Keratinocyte (primary cell): ENCODE measurements around the gene CCL22. TPM values are rescaled to one million over a fixed set of nuclear protein-coding genes. Genes with fewer than 3 reads are reported as not detected.

Experiments
- DNase-seq: peaks from one replicate; pipeline ENCODE4 v3.0.0-alpha.2; 2011; ENCODE audit warnings: low read depth, missing footprints, low spot score
- FAIRE-seq: peaks from 2 replicates; lab custom pipeline; 2011; peaks lifted over from hg19 to GRCh38; lab: Jason Lieb, UNC
- H2AFZ ChIP-seq: 2 replicates; pipeline ENCODE4 v1.6.0; 2012; ENCODE audit warnings: low read length, control low read depth, inconsistent platforms; ENCODE audit not compliant: control insufficient read depth
- H3K27ac ChIP-seq: 2 replicates; pipeline ENCODE4 v1.5.1; 2011; ENCODE audit warnings: low read length; ENCODE audit not compliant: control insufficient read depth, insufficient read depth
- H3K27me3 ChIP-seq: 3 replicates; pipeline ENCODE4 v1.6.0; 2011; ENCODE audit warnings: low read length; ENCODE audit not compliant: control insufficient read depth, insufficient read depth; ENCODE audit errors: extremely low read depth
- H3K36me3 ChIP-seq, 2 experiments: 2 replicates in 1 of 2; 3 replicates in 1 of 2; pipeline ENCODE4 v1.5.1; 2011; ENCODE audit warnings: low read length in 2 of 2, mild to moderate bottlenecking in 1 of 2; ENCODE audit not compliant: control insufficient read depth in 2 of 2, insufficient read depth in 2 of 2; ENCODE audit errors: extremely low read depth in 1 of 2
- H3K4me1 ChIP-seq: 3 replicates; pipeline ENCODE4 v1.5.1; 2011; ENCODE audit warnings: low read length; ENCODE audit not compliant: control insufficient read depth, insufficient read depth; ENCODE audit errors: extremely low read depth
- H3K4me2 ChIP-seq: 3 replicates; pipeline ENCODE4 v1.6.0; 2011; ENCODE audit warnings: low read depth, low read length; ENCODE audit not compliant: control insufficient read depth, insufficient read depth; ENCODE audit errors: extremely low read depth
- H3K4me3 ChIP-seq, 3 experiments: fragments of 200-600 bp in 1 of 3; sonication (generic) in 1 of 3; 2 replicates in 2 of 3; 3 replicates in 1 of 3; pipeline ENCODE4 v1.5.1; 2011 to 2016; ENCODE audit warnings: low read length in 3 of 3, mild to moderate bottlenecking in 3 of 3, control low read depth in 2 of 3, inconsistent platforms in 1 of 3, low read depth in 1 of 3, mixed read lengths in 1 of 3, mixed run types in 1 of 3, moderate library complexity in 1 of 3; ENCODE audit not compliant: control insufficient read depth in 2 of 3, insufficient read depth in 2 of 3; ENCODE audit errors: extremely low read depth in 1 of 3
- H3K79me2 ChIP-seq: 2 replicates; pipeline ENCODE4 v1.6.0; 2012; ENCODE audit warnings: low read length; ENCODE audit not compliant: control insufficient read depth, insufficient read depth
- H3K9ac ChIP-seq: 3 replicates; pipeline ENCODE4 v1.6.0; 2011; ENCODE audit warnings: low read length; ENCODE audit not compliant: control insufficient read depth, insufficient read depth; ENCODE audit errors: extremely low read depth
- H3K9me1 ChIP-seq: 3 replicates; pipeline ENCODE4 v1.6.0; 2011; ENCODE audit warnings: low read length; ENCODE audit not compliant: control insufficient read depth, insufficient read depth; ENCODE audit errors: extremely low read depth
- H3K9me3 ChIP-seq: 2 replicates; pipeline ENCODE4 v1.5.1; 2012; ENCODE audit warnings: low read depth, low read length; ENCODE audit not compliant: control insufficient read depth
- H4K20me1 ChIP-seq: 3 replicates; pipeline ENCODE4 v1.6.0; 2011; ENCODE audit warnings: low read length; ENCODE audit not compliant: control insufficient read depth, insufficient read depth; ENCODE audit errors: extremely low read depth
- EZH2 ChIP-seq: IDR thresholded peaks from one replicate; pipeline ENCODE4 v1.6.1; 2012; ENCODE audit warnings: inconsistent platforms, mild to moderate bottlenecking, low read length, moderate library complexity
- dilution Hi-C: fragments of 300-500 bp; cut with MboI; formaldehyde crosslinking; loops from one replicate; pipeline ENCODE4 v1.7.0; 2020; ENCODE audit warnings: low sequenced_read_pairs; ENCODE audit not compliant: extremely low pct_ligation_motif_present
- polyA plus RNA-seq, 5 experiments: library from polyadenylated mRNA; depleted of rRNA in 3 of 5; stranded (reverse) in 3 of 5; stranded (forward) in 1 of 5; unstranded in 1 of 5; fragments of >200 nt; gene quantifications; 1 replicate in 1 of 5; 2 replicates in 3 of 5; 3 replicates in 1 of 5; pipeline versions ENCODE4 v1.2.1 to v1.2.3, GENCODE V29; 2011 to 2012; ENCODE audit warnings: missing spikeins in 2 of 5, low read depth in 1 of 5, low replicate concordance in 1 of 5
- TF ChIP-seq, protein P1 (sequence below), 3 experiments: IDR thresholded peaks in 1 of 3; conservative IDR thresholded peaks in 1 of 3; optimal IDR thresholded peaks in 1 of 3; 2 replicates in 2 of 3; 3 replicates in 1 of 3; pipeline versions ENCODE3 to v1.5.1; 2011; ENCODE audit warnings: low read length in 3 of 3, mild to moderate bottlenecking in 3 of 3, moderate library complexity in 2 of 3, control low read depth in 1 of 3, inconsistent platforms in 1 of 3; ENCODE audit not compliant: insufficient read depth in 2 of 3; ENCODE audit errors: extremely low read depth in 1 of 3

Gene CCL22
- polyA plus RNA-seq, 1 donor (not counting 4 experiments of a cell fraction or from before 2014, with no cell fraction given) = not detected

DNA sequence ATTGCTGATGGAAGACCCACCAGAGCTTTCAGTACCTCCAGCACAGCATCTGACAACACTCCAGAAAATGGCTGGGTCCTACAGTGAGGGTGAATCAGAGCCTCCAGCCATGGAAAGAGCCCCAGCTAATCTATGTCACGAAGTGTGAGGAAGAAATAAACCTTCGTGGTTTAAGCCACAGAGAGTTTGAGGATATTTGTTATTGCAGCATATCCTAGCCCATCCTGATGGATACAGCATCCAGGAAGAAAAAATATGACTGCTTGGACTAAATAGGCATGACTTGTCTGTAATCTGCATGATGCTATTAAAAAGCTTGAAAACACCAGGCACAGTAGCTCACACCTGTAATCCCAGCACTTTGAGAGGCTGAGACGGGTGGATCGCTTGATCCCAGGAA is 32.7 kb downstream of the CCL22 start:
- Histone ChIP-seq H3K27ac (no peak overlapping the region), H3K9ac (no peak overlapping the region), H3K9me3 (no peaks in the 10 kb centered on the region), H4K20me1 (no peaks in the 10 kb centered on the region), H3K79me2 (no peaks in the 10 kb centered on the region), H3K4me2 (no peak overlapping the region), H3K9me1 (peaks cover 2% of the 10 kb centered on the region), H2AFZ (no peak overlapping the region), H3K4me1 (peaks cover 17% of the 10 kb centered on the region), H3K27me3 (peaks cover 11% of the 10 kb centered on the region), H3K36me3 (no peaks in the 10 kb centered on the region), H3K4me3 (no peak overlapping the region)
- dilution Hi-C loops = no loop called here
- no peak for DNase-seq
- FAIRE-seq = no peak
- TF ChIP-seq, protein P1, sequence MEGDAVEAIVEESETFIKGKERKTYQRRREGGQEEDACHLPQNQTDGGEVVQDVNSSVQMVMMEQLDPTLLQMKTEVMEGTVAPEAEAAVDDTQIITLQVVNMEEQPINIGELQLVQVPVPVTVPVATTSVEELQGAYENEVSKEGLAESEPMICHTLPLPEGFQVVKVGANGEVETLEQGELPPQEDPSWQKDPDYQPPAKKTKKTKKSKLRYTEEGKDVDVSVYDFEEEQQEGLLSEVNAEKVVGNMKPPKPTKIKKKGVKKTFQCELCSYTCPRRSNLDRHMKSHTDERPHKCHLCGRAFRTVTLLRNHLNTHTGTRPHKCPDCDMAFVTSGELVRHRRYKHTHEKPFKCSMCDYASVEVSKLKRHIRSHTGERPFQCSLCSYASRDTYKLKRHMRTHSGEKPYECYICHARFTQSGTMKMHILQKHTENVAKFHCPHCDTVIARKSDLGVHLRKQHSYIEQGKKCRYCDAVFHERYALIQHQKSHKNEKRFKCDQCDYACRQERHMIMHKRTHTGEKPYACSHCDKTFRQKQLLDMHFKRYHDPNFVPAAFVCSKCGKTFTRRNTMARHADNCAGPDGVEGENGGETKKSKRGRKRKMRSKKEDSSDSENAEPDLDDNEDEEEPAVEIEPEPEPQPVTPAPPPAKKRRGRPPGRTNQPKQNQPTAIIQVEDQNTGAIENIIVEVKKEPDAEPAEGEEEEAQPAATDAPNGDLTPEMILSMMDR (optimal IDR thresholded peaks at IDR 0.05 in 1 of 3, IDR thresholded peaks at IDR 0.05 in 1 of 3, conservative IDR thresholded peaks at IDR 0.05 in 1 of 3; ENCODE audit: extremely low read depth in 1 of 3, insufficient read depth in 2 of 3, low read length in 3 of 3) = no peak
- no peak for TF ChIP-seq EZH2

DNA sequence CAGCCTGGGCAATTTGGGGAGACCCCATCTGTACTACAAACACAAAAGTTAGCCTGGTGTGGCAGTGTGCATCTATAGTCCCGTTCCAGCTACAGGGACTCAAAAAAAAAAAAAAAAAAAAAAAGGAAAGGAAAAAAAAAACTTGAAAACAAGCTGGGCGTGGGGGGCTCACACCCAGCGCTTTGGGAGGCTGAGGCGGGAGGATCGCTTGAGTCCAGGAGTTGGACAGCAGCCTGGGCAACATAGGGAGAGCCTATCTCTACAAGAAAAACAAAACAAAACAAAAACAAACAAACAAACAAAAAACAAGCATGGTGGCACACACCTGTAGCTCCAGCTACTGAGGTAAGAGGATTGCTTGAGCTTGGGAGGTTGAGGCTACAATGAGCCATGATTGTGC is 33.1 kb downstream of the CCL22 start:
- Histone ChIP-seq H3K4me3 (no peak overlapping the region), H3K4me2 (no peak overlapping the region), H3K9me1 (peaks cover 2% of the 10 kb centered on the region), H3K79me2 (no peaks in the 10 kb centered on the region), H3K27me3 (peaks cover 11% of the 10 kb centered on the region), H2AFZ (no peak overlapping the region), H3K9me3 (no peaks in the 10 kb centered on the region), H4K20me1 (no peaks in the 10 kb centered on the region), H3K27ac (no peak overlapping the region), H3K4me1 (peaks cover 17% of the 10 kb centered on the region), H3K36me3 (no peaks in the 10 kb centered on the region), H3K9ac (no peak overlapping the region)
- FAIRE-seq (no peak), DNase-seq (no peak)
- TF ChIP-seq, protein P1 (optimal IDR thresholded peaks at IDR 0.05 in 1 of 3, IDR thresholded peaks at IDR 0.05 in 1 of 3, conservative IDR thresholded peaks at IDR 0.05 in 1 of 3; ENCODE audit: extremely low read depth in 1 of 3, insufficient read depth in 2 of 3, low read length in 3 of 3) = no peak
- no peak for TF ChIP-seq EZH2
- dilution Hi-C loops = no loop called here
